Epithelial cell of prostate (primary cell): Measurements from ENCODE around the gene CYP27A1.
"Not testable (repeated sequence)": the region's sequence is repeated elsewhere in the genome, so short reads cannot be mapped to it uniquely, and the experiment has no call there.

Source experiments
- DNase-seq: peaks from one replicate; pipeline ENCODE4 v3.0.0-alpha.2; 2011; ENCODE audit warnings: low read depth, low spot score
- H3K27ac ChIP-seq: fragments of 450-650 bp; 2 replicates; pipeline ENCODE4 v1.5.1; 2017; ENCODE audit warnings: mild to moderate bottlenecking

The CYP27A1 gene

GRCh38 chr2:218829868-218830451 is 48.0 kb downstream of the CYP27A1 start:
- H3K27ac ChIP-seq = no peak overlapping the region
- no peak for DNase-seq

GRCh38 chr2:218830526-218831306 is 48.8 kb downstream of the CYP27A1 start:
- no peak for DNase-seq
- H3K27ac ChIP-seq = no peak overlapping the region

DNA sequence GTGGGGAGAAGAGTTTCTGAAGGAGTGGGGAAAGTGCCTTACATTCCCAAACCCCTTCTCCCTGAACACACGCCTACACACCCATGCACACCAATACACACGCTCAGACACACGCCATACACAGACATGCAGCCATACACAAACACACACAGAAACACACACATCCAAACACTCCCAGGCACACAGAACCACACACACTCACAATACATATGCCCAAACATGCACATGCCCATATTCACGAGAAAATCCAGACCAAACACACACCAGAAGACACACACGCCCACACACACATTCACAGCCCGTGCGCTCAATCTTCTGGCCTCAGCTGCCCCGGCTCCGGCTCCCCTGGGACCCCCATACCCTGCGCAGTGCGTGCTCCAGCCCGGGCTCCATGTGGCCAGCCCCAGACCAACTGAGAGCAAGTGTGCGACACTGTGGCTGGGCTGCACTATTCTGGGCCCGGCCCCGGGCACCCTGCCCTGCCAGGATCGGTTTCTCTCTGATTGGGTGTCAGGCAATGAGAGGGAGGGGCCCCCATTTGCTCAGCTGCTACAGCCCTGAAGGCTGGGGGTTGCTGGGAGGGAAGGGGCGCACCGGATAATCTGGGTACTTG is 49.5 kb downstream of the CYP27A1 start, which contains the start of gene PRKAG3:
TSS of gene PRKAG3 (minus strand) at position 426 of the 613 bp plus-strand sequence.
- no peak within 1 kb of the TSS for H3K27ac ChIP-seq
- no peak for DNase-seq

DNA sequence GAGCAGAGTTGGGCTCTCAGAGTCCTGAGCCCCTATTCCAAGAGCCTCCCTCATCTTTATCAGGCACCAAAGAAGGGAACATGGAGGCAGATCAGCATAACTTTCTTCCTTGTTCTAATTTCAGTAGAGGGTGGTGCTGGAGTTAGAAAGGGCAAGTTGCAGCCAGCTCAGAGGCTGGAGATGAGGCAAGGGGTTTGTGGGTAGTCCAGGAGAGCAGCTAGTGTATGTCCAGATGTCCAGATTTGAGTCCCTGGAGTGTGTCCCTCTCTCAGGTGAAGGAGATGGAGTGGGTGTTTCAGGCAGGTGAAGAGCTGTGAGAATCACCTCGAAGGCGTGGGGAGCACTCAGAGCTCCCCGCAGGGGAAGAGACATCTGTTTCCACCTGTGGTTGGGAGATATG is 50.1 kb downstream of the CYP27A1 start:
- no peak overlapping the region for H3K27ac ChIP-seq
- no peak for DNase-seq

DNA sequence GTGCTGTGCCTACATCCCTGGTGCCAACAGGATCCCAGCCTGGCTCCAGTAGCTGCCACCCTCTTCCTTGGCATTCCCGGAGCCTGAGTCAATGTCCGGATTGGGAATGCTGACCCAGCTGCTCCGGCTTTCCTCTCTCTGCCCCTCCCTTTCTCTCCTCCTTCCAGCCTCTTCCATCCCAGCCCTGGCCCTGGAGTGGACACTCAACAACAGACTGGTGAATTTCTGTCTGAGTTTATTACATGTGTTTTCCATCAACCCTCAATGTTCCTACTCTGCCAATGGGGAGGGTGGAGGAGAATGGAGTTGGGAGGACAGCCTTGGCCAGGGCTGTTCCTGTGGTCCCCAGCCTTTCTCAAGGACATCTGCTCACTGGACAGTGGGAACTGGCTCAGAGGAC is 50.6 kb downstream of the CYP27A1 start:
- H3K27ac ChIP-seq = no peak overlapping the region
- DNase-seq = no peak

GRCh38 chr2:218833023-218833609 is 51.2 kb downstream of the CYP27A1 start:
- DNase-seq = no peak

DNA sequence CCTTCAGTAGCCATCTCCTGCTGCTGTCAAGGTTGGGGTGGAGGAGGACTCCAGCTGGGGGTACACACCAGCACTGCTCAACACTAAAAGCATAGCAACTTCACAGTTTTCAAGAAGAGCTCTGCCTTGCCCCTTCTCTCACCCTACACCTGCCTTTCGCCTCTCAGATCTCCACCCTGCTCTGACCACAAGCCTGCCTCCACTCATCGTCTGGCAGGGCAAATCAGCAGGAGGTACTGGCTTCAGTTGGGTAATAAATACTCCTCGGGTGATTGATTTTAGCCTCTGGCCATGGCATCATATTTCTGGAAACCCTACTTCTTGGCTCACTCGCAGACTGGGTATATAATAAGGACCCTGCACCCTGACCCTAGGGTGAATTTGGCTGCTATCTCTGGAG is 52.7 kb downstream of the CYP27A1 start:
- no peak overlapping the region for H3K27ac ChIP-seq
- DNase-seq = no peak

More at GRCh38 chr2:218833023-218833609, 51.2 kb downstream of the CYP27A1 start:
- no peak overlapping the region for H3K27ac ChIP-seq

- no peak for DNase-seq
- no peak overlapping the region for H3K27ac ChIP-seq
Observed at GRCh38 chr2:218837495-218837894, 55.5 kb downstream of the CYP27A1 start.

- peak overlapping the region; percentile 33 for H3K27ac ChIP-seq
- DNase-seq = peak; percentile 18
Observed at GRCh38 chr2:218839430-218839829, 57.5 kb downstream of the CYP27A1 start.

DNA sequence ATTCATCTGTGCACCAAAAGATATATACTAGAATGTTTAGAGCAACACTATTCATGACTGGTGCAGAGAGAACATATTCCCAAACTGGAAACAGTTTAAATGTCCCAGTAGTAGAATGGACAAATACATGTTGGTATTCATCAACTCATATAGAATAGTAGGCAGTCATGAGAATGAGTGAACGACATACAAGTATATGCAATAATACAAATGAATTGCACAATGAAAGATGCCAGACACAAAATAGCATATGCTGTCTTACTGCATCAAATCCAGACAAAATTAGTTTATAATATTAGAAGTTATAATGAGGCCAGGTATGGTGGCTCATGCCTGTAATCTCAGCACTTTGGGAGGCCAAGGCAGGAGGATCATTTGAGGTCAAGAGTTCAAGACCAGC is 57.9 kb downstream of the CYP27A1 start:
- H3K27ac ChIP-seq = peak overlapping the region; percentile 33
- DNase-seq = no peak

DNA sequence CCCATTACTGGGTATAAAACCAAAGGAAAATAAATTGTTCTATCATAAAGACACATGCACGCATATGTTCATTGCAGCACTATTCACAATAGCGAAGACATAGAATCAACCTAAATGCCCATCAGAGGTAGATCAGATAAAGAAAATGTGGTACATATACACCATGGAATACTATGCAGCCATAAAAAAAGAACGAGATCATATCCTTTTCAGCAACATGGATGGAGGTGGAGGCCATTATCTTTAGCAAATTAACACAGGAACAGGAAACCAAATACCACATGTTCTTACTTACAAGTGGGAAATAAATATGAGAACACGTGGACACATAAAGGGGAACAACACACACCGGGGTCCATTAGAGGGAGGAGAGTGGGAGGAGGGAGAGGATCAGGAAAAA is 62.4 kb downstream of the CYP27A1 start:
- H3K27ac ChIP-seq, DNase-seq: not testable (repeated sequence)

DNA sequence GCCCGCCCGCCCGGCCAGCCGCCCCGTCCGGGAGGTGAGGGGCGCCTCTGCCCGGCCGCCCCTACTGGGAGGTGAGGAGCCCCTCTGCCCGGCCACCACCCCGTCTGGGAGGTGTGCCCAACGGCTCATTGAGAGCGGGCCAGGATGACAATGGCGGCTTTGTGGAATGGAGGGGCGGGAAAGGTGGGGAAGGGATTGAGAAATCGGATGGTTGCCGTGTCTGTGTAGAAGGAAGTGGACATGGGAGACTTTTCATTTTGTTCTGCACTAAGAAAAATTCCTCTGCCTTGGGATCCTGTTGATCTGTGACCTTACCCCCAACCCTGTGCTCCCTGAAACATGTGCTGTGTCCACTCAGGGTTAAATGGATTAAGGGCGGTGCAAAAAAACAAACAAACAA is 65.0 kb downstream of the CYP27A1 start:
- DNase-seq, H3K27ac ChIP-seq: not testable (repeated sequence)

- DNase-seq = no peak
- H3K27ac ChIP-seq = no peak overlapping the region
Observed at GRCh38 chr2:218849721-218850120, 67.8 kb downstream of the CYP27A1 start.

DNA sequence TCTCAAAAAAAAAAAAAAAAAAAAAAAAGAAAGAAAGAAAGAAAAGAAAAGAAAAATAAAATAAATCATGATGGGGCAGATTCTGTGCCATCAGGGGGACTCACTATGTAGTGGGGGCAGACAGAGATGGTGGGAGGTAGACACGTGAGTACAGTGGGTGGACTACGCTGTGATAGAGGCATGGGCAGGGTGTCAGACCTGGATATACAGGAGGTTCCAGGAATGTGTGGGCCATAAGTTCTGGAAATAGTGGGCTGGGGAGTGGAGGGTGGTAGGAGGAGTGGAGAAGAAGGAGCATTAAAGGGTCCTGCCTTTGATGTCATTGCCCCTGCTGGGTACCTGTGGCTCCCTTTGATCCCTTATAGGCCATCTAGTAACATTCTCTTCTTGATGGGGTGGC is 68.8 kb downstream of the CYP27A1 start:
- no peak overlapping the region for H3K27ac ChIP-seq
- DNase-seq = no peak

GRCh38 chr2:218851286-218851685 is 69.3 kb downstream of the CYP27A1 start:
- no peak overlapping the region for H3K27ac ChIP-seq
- DNase-seq = no peak

GRCh38 chr2:218852911-218853667 is 71.1 kb downstream of the CYP27A1 start:
- DNase-seq = no peak
- H3K27ac ChIP-seq = no peak overlapping the region

DNA sequence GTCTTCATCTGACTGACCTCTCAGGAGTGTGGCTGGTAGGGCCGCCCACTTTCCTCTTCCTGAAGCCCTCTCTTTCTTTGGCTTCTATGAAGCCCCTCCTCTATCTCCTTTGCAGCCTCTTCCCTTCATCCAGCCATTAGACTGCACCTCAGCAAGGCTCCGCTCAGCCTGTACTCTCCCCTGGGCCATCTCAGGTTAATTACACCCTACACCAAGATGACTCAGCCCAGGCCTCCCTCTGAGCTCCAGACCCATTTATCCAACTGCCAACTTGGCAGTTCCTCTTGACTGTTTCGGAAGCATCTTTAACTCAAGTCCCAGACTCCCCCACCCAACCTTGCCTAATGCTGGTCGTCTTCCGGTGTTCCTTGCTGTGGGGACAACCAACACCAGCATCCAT is 71.8 kb downstream of the CYP27A1 start:
- no peak overlapping the region for H3K27ac ChIP-seq

DNA sequence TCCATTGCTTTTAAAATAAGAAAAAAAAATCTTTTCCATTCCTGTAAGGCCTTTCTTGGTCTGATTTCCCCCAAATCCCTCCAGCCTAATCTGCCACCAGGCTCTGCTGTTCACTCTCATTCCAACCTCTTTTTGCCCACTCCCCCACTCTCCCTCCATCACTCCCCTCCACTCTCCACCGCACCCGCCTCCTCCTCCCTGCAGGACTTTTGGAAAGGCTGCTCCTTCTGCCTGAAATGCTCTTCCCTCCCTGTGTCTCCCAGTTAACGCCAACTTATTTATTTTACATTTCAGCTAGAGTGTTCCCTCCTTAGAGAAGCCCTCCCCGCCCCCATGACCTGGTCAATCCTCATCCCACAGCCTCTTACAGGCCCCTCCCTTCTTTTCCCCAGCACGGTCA is 72.9 kb downstream of the CYP27A1 start:
- DNase-seq = no peak
- no peak overlapping the region for H3K27ac ChIP-seq

More for the DNA sequence above, 71.8 kb downstream of the CYP27A1 start:
- DNase-seq = no peak

DNA sequence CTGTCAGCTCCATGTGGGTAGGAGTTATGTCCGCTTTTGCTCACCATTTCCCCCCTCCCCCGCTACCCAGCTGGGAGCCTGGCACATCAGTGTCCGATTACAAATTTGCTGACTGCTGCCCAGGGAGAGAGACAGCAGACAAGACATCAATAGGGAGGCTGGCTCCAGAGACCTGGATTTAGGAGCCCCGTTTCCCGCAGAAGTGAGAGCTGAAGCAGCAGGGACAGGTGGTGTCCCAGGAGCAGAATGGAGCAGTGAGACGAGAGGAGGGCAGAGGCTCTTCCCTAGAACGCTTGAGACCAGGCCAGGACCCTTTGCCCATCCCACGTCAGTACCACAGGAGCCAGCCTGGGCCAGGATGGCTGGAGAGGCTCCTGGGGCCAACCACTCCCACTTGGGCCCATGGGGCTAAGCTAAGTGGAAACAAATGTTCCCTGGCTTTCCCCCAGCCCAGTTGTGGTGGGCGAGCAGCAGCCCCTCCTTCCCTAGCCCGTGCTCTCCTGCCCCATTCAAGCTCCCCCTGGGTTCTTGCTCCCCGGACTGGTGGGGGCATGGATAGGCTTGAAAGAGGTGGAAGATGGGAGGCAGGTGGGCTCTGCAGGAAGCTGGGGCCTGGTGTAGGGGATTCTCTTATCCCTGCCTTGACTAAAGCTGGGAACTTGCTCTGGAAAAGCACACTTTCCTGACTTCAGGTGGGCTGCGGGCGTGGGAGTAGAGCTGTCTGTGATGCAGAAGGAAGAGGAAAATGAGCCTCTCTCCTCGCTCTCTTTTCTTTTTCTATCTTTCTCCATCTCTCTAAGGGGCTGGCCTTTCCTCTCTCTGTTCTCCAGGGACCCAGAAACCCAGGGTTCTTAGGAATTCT is 73.6 kb downstream of the CYP27A1 start:
- DNase-seq = no peak
- H3K27ac ChIP-seq = no peak overlapping the region
